Measurements from ENCODE around the gene ZNF426. TPM values are rescaled to one million over a fixed set of nuclear protein-coding genes. Genes with fewer than 3 reads are reported as not detected.

The ZNF426 gene
- total and polyA plus RNA-seq, 2 of the 13 experiments (the other 11 are each of a cell fraction or from before 2014, with no cell fraction given): 3.8 to 14.9 TPM

DNA sequence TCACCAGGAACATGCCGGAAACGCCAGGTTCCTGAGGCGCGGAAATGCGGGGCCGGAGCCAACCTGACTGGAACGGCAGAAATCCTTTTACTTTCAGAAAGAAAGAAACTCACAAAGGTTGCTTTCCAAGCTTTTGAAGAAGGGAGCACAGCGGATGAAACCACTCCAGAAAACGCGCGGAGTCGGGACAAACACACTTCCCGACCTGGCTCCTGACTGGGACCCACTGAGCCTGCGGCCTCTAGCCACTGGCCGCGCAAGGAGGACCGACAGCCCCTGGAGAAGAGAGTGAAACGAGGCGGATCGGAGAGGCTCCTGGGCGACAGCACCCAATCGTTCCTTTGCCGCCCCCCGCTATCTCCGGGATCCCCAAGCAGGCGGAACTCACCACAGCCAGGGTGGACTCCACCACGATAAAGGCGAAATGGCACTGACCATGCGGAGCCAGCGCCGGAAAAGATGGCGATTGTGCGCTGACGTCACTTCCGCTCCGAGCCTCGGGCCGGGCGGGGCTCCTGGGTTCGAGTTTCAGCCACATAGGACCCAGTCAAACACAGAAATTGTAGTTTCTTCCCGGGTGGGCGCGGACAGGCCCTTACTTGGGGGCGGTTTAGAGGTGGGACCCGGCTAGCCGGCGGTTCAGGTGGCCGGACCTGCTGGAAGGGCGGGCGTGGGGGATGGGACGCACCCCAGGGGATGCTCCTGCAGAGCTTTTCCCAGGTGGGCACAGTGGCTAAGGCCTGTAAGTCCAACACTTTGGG is 45.8 kb upstream of the ZNF426 start, which contains the start of gene ZNF121 (continued):
- no peak for TF ChIP-seq ZNF746 (CRISPR knock-in tag; IDR thresholded peaks at IDR 0.05)
- TF ChIP-seq AGO1 (IDR thresholded peaks at IDR 0.05; ENCODE audit: low read depth, low read length, poor library complexity, severe bottlenecking): peak; percentile 62
- peak; percentile 95 for TF ChIP-seq HOXA3 (CRISPR knock-in tag; IDR thresholded peaks at IDR 0.05)
- TF ChIP-seq PRDM15 (CRISPR knock-in tag; IDR thresholded peaks at IDR 0.05): no peak
- peak; percentile 99 for TF ChIP-seq GABPB1 (CRISPR knock-in tag; IDR thresholded peaks at IDR 0.05)
- no peak for TF ChIP-seq THYN1 (CRISPR knock-in tag; IDR thresholded peaks at IDR 0.05; ENCODE audit: borderline replicate concordance, low read depth)
- no peak for TF ChIP-seq ZNF484 (CRISPR knock-in tag; IDR thresholded peaks at IDR 0.05; ENCODE audit: borderline replicate concordance, low read depth)
- no peak for TF ChIP-seq ZBTB4 (CRISPR knock-in tag; IDR thresholded peaks at IDR 0.05; ENCODE audit: borderline replicate concordance)
- no peak for TF ChIP-seq DNMT1 (CRISPR knock-in tag; IDR thresholded peaks at IDR 0.05)
- peak; percentile 48; the same call in 1 of the 2 replicates for TF ChIP-seq ZNF256 (CRISPR knock-in tag; conservative IDR thresholded peaks at IDR 0.05)
- TF ChIP-seq REST (IDR thresholded peaks at IDR 0.05; ENCODE audit: borderline replicate concordance in 1 of 2, low read depth in 1 of 2, low read length in 2 of 2): no peak
- TF ChIP-seq ZBTB7B (CRISPR knock-in tag; IDR thresholded peaks at IDR 0.05): peak; percentile 91
